Endothelial cell of umbilical vein (primary cell): Measurements from ENCODE around the gene NOPCHAP1.

Experiments used
- EZH2 ChIP-seq: IDR thresholded peaks from 2 replicates; pipeline ENCODE4 v1.6.1; 2012; ENCODE audit warnings: borderline replicate concordance, low read depth, mild to moderate bottlenecking, moderate library complexity, low read length, inconsistent platforms; ENCODE audit not compliant: severe bottlenecking
- FOS ChIP-seq: IDR thresholded peaks from 2 replicates; pipeline ENCODE4 v1.6.1; 2011; ENCODE audit warnings: mild to moderate bottlenecking, low read length, moderate library complexity, borderline replicate concordance; ENCODE audit not compliant: insufficient read depth
- JUN ChIP-seq: IDR thresholded peaks from 2 replicates; pipeline ENCODE4 v1.6.1; 2011; ENCODE audit warnings: borderline replicate concordance, low read depth; ENCODE audit not compliant: insufficient read length, insufficient read depth
- MAX ChIP-seq: IDR thresholded peaks from 2 replicates; pipeline ENCODE4 v1.6.1; 2011; ENCODE audit not compliant: insufficient read depth, insufficient read length
- POLR2A ChIP-seq: IDR thresholded peaks from 2 replicates; pipeline ENCODE4 v1.6.1; 2012; ENCODE audit warnings: low read depth, mild to moderate bottlenecking, control low read depth, low read length
- POLR2AphosphoS5 ChIP-seq: IDR thresholded peaks from 2 replicates; pipeline ENCODE4 v1.6.1; 2012; ENCODE audit warnings: low read depth, mild to moderate bottlenecking, control low read depth, low read length, moderate library complexity; ENCODE audit not compliant: insufficient read depth
- TF ChIP-seq, protein P1 (sequence below), 2 donors: IDR thresholded peaks; 1 replicate in 1 of 2; 2 replicates in 1 of 2; pipeline ENCODE4 v1.5.1; 2011; ENCODE audit warnings: low read length in 2 of 2, mild to moderate bottlenecking in 2 of 2, moderate library complexity in 2 of 2, control low read depth in 1 of 2, inconsistent platforms in 1 of 2, low read depth in 1 of 2; ENCODE audit not compliant: insufficient read depth in 1 of 2; ENCODE audit errors: extremely low read depth in 1 of 2

- TF ChIP-seq, protein P1, sequence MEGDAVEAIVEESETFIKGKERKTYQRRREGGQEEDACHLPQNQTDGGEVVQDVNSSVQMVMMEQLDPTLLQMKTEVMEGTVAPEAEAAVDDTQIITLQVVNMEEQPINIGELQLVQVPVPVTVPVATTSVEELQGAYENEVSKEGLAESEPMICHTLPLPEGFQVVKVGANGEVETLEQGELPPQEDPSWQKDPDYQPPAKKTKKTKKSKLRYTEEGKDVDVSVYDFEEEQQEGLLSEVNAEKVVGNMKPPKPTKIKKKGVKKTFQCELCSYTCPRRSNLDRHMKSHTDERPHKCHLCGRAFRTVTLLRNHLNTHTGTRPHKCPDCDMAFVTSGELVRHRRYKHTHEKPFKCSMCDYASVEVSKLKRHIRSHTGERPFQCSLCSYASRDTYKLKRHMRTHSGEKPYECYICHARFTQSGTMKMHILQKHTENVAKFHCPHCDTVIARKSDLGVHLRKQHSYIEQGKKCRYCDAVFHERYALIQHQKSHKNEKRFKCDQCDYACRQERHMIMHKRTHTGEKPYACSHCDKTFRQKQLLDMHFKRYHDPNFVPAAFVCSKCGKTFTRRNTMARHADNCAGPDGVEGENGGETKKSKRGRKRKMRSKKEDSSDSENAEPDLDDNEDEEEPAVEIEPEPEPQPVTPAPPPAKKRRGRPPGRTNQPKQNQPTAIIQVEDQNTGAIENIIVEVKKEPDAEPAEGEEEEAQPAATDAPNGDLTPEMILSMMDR (IDR thresholded peaks at IDR 0.05; ENCODE audit: extremely low read depth in 1 of 2, insufficient read depth in 1 of 2, low read depth in 1 of 2, low read length in 2 of 2) = no peak
- TF ChIP-seq POLR2A = no peak
- no peak for TF ChIP-seq EZH2
- no peak for TF ChIP-seq POLR2AphosphoS5
- TF ChIP-seq MAX = no peak
- no peak for TF ChIP-seq FOS
- TF ChIP-seq JUN = no peak
These were observed 39.8 kb downstream of the NOPCHAP1 start for GRCh38 chr12:105025890-105026289.
